Natural killer cell (primary cell): Measurements from ENCODE around the gene CYP27C1. TPM values are rescaled to one million over a fixed set of nuclear protein-coding genes. Genes with fewer than 3 reads are reported as not detected.

Experiments
- ATAC-seq, 3 donors: fragments of 150-1000 bp in 2 of 3; fragments of 200-7000 bp in 1 of 3; cut with Tn5 transposase; 1 replicate in 1 of 3; 2 replicates in 2 of 3; pipeline ENCODE4 v1.10.0; 2021; ENCODE audit warnings: mild to moderate bottlenecking in 2 of 3, moderate library complexity in 2 of 3
- DNase-seq, 2 donors: peaks; one replicate each; pipeline versions ENCODE4 v3.0.0 to v3.0.0-alpha.2; 2013 to 2021; ENCODE audit warnings: mixed read lengths in 1 of 2
- H3K27ac ChIP-seq: one replicate; pipeline ENCODE4 v1.5.1; 2013; ENCODE audit warnings: mild to moderate bottlenecking, low read length
- H3K27me3 ChIP-seq: one replicate; pipeline ENCODE4 v1.6.1; 2013; ENCODE audit warnings: low read length; ENCODE audit not compliant: control insufficient read depth, insufficient read depth
- H3K36me3 ChIP-seq: one replicate; pipeline ENCODE4 v1.6.1; 2013; ENCODE audit warnings: low read length; ENCODE audit not compliant: control insufficient read depth, insufficient read depth
- H3K4me1 ChIP-seq: one replicate; pipeline ENCODE4 v1.6.1; 2013; ENCODE audit warnings: low read length; ENCODE audit not compliant: control insufficient read depth, insufficient read depth
- H3K4me3 ChIP-seq: one replicate; pipeline ENCODE4 v1.5.1; 2013; ENCODE audit warnings: low read length
- H3K9me3 ChIP-seq: one replicate; pipeline ENCODE4 v1.6.1; 2013; ENCODE audit warnings: low read length; ENCODE audit not compliant: control insufficient read depth, insufficient read depth
- H3K27ac Mint-ChIP-seq, 2 donors: one replicate each; pipeline ENCODE4 v1.8.0; 2022; ENCODE audit warnings: mild to moderate bottlenecking in 2 of 2, mixed read lengths in 2 of 2, moderate library complexity in 1 of 2
- H3K27me3 Mint-ChIP-seq, 2 donors: one replicate each; pipeline ENCODE4 v1.8.0; 2022; ENCODE audit warnings: low read depth in 2 of 2, mixed read lengths in 2 of 2
- H3K36me3 Mint-ChIP-seq: one replicate; pipeline ENCODE4 v1.8.0; 2022; ENCODE audit warnings: mixed read lengths
- H3K4me1 Mint-ChIP-seq, 2 donors: one replicate each; pipeline ENCODE4 v1.8.0; 2022; ENCODE audit warnings: mixed read lengths in 2 of 2
- H3K4me3 Mint-ChIP-seq: one replicate; pipeline ENCODE4 v1.8.0; 2022; ENCODE audit warnings: mild to moderate bottlenecking, moderate library complexity, mixed read lengths
- H3K9me3 Mint-ChIP-seq, 2 donors: one replicate each; pipeline ENCODE4 v1.8.0; 2022; ENCODE audit warnings: mixed read lengths in 2 of 2
- WGBS: methylation state at CpG from one replicate; pipeline ENCODE4 v1.1.7; 2013; ENCODE audit warnings: missing lambda C conversion rate; ENCODE audit not compliant: insufficient coverage; 5-methylcytosine and 5-hydroxymethylcytosine counted together
- intact Hi-C: fragments of 100-400 bp; cut with micrococcal nuclease; formaldehyde crosslinking; loops from one replicate; pipeline ENCODE4 v1.14.2; 2022
- total RNA-seq, 4 donors: library from RNA; stranded (reverse); fragments of 120-200 nt in 1 of 4; gene quantifications; one replicate each; pipeline versions ENCODE4 v1.2.3 to v1.2.4, GENCODE V29; 2013 to 2022
- TF ChIP-seq, protein P1 (sequence below): fragments of 200-600 bp; IDR thresholded peaks from one replicate; pipeline ENCODE4 v1.8.0; 2022; ENCODE audit warnings: antibody characterized with exemption

The CYP27C1 gene
- total RNA-seq, 3 donors from 2014 or later (not counting 1 experiment from before 2014, with no cell fraction given), result not detected

DNA sequence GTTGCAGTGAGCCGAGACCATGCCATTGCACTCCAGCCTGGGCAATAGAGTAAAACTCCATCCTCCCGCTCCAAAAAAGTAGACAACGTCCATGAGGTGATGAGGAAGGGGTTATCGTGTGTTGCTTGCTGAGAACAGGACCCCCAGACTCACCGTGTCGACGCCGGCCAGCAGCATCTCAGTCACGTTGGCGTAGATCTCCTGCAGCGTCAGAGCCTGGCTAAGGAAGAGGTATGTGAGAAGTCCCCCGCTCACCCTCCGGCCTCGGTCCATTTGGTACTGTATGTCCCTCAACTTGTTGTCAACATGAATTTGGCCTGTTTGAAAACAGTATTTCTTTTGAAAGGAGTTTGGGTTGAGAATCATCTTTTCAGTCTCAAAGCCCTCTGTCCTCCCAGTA, 20.9 kb downstream of the CYP27C1 start:
- no peak for ATAC-seq
- Mint-ChIP-seq H3K9me3 (no peaks in the 10 kb centered on the region), H3K4me1 (peaks cover 5 to 7% of the 10 kb centered on the region in 2 donors), H3K27me3 (peaks cover 0 to 8% of the 10 kb centered on the region in 2 donors), H3K36me3 (no peaks in the 10 kb centered on the region), H3K4me3 (no peak overlapping the region), H3K27ac (no peak overlapping the region)
- WGBS, result 95% methylated on average over 14 of the region's 14 CpGs
- peaks cover 3% of the 10 kb centered on the region for H3K27me3 ChIP-seq
- TF ChIP-seq, protein P1, sequence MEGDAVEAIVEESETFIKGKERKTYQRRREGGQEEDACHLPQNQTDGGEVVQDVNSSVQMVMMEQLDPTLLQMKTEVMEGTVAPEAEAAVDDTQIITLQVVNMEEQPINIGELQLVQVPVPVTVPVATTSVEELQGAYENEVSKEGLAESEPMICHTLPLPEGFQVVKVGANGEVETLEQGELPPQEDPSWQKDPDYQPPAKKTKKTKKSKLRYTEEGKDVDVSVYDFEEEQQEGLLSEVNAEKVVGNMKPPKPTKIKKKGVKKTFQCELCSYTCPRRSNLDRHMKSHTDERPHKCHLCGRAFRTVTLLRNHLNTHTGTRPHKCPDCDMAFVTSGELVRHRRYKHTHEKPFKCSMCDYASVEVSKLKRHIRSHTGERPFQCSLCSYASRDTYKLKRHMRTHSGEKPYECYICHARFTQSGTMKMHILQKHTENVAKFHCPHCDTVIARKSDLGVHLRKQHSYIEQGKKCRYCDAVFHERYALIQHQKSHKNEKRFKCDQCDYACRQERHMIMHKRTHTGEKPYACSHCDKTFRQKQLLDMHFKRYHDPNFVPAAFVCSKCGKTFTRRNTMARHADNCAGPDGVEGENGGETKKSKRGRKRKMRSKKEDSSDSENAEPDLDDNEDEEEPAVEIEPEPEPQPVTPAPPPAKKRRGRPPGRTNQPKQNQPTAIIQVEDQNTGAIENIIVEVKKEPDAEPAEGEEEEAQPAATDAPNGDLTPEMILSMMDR, result no peak
- H3K36me3 ChIP-seq, result no peaks in the 10 kb centered on the region
- DNase-seq, result no peak
- no peak overlapping the region for H3K27ac ChIP-seq
- intact Hi-C loops, result loop anchor here (10.0 kb wide), 1 partner anchor 286 kb away; no protein-coding TSS in a partner anchor
- peaks cover 6% of the 10 kb centered on the region for H3K4me1 ChIP-seq
- no peaks in the 10 kb centered on the region for H3K9me3 ChIP-seq
- no peak overlapping the region for H3K4me3 ChIP-seq

DNA sequence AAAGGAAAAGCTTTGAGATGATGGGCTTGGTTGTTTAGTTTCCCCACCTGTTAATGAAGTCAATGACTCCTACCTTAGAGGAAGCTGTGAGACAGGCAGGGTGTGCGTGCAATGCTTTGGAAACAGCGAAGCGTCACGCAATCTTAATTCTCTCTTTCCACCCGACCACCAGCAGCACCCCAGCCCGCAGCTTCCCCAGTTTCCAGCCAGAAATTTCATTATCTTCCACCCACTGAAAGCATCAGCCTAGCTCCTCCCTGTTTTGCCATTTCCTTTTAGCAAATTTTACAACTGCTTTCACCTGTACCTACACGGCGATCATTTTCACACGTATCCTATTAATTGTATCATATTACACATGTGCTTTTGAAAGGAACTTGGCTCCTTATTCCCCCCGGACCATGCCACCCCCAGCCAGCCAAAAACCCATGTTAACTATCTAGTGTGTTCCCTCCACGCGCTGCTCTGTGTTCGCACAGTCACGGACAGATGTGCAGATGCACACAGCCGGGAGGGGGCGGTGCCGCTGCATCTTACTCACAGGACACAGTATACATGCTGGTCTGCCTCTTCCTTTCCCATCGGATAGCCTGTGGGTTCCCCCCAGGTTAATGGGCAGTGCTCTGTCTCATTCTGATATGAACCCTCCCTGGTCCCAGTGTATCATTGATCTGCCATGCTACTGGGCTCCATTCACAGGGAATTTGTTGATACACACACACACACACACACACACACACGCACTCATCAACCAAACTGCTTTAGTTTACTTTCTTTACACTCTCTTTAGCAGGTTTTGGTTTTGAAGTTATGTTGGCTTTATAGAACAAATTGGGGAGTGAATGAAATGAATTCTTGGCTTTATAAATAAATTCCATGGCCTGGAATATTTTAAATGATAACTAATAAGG, 22.4 kb downstream of the CYP27C1 start:
- Histone ChIP-seq H3K27ac (no peak overlapping the region), H3K36me3 (no peaks in the 10 kb centered on the region), H3K4me1 (peaks cover 6% of the 10 kb centered on the region), H3K4me3 (no peak overlapping the region), H3K9me3 (no peaks in the 10 kb centered on the region), H3K27me3 (peaks cover 3% of the 10 kb centered on the region)
- Mint-ChIP-seq H3K27me3 (peaks cover 0 to 8% of the 10 kb centered on the region in 2 donors), H3K27ac (no peak overlapping the region), H3K36me3 (no peaks in the 10 kb centered on the region), H3K4me1 (peaks cover 5 to 7% of the 10 kb centered on the region in 2 donors), H3K9me3 (no peaks in the 10 kb centered on the region), H3K4me3 (peak overlapping the region; percentile 80)
- TF ChIP-seq, protein P1, result peak; percentile 8
- 62% methylated on average over 18 of the region's 19 CpGs for WGBS
- ATAC-seq (peak; percentile 68 to 93 (median 72)), DNase-seq (peak; percentile 28 to 64)
- intact Hi-C loops, result loop anchor here (10.0 kb wide), 1 partner anchor 287 kb away; no protein-coding TSS in a partner anchor

DNA sequence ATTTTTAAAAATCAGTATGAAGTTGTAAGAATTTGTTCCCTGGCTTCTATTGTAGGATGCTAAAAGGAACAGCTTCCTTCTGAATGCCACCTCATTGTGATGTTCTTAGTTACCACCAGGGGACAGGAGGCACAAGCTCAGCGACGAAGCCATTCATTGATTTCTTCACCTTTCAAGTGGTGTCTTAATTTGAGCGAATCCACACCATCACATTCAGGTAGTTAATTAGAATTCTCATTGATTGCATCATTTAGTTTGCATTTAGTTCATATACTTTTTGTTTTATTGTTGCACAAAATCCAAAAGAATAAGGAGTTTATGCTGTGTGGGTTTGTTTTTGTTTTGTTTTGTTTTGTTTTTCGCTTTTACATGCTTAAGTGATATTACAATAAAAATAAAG, 23.1 kb downstream of the CYP27C1 start:
- H3K27me3 ChIP-seq, result peaks cover 3% of the 10 kb centered on the region
- no peaks in the 10 kb centered on the region for H3K36me3 ChIP-seq
- intact Hi-C loops, result loop anchor here (10.0 kb wide), 1 partner anchor 288 kb away; no protein-coding TSS in a partner anchor
- DNase-seq (peak in 1 of 2 donors; percentile 49), ATAC-seq (no peak)
- H3K4me3 Mint-ChIP-seq, result no peak overlapping the region
- H3K9me3 ChIP-seq, result no peaks in the 10 kb centered on the region
- 82% methylated on average over 1 of the region's 4 CpGs for WGBS
- H3K4me1 ChIP-seq, result peaks cover 6% of the 10 kb centered on the region
- no peaks in the 10 kb centered on the region for H3K9me3 Mint-ChIP-seq
- H3K36me3 Mint-ChIP-seq, result no peaks in the 10 kb centered on the region
- H3K27ac ChIP-seq, result no peak overlapping the region
- peaks cover 5 to 7% of the 10 kb centered on the region in 2 donors for H3K4me1 Mint-ChIP-seq
- TF ChIP-seq, protein P1, result peak; percentile 12
- H3K27ac Mint-ChIP-seq, result no peak overlapping the region
- peaks cover 0 to 8% of the 10 kb centered on the region in 2 donors for H3K27me3 Mint-ChIP-seq
- no peak overlapping the region for H3K4me3 ChIP-seq
